ENCODE measurements around the gene IFITM5. TPM values are rescaled to one million over a fixed set of nuclear protein-coding genes. Genes with fewer than 3 reads are reported as not detected.
"Not testable (repeated sequence)": the region's sequence is repeated elsewhere in the genome, so short reads cannot be mapped to it uniquely, and the experiment has no call there.

IFITM5 gene
- total and polyA plus RNA-seq, 2 of the 4 experiments (the other 2 are of a cell fraction): not detected

GRCh38 chr11:268716-269145 lies 30.6 kb downstream of the IFITM5 start:
- H2AK5ac ChIP-seq (ENCODE audit: low read depth, low read length); H3K23ac ChIP-seq (ENCODE audit: low read depth, low read length); H4K91ac ChIP-seq (ENCODE audit: insufficient read depth, low read depth, low read length); H2BK120ac ChIP-seq (ENCODE audit: low read depth, low read length); H3K14ac ChIP-seq (replicated peaks; ENCODE audit: low read depth, low read length); H2AK9ac ChIP-seq (replicated peaks; ENCODE audit: low read depth, low read length, poor library complexity); H4K20me1 ChIP-seq (ENCODE audit: insufficient read depth, low read length); intact Hi-C loops (cut with micrococcal nuclease); H3K79me1 ChIP-seq (ENCODE audit: low read depth in 1 of 2, low read length in 2 of 2); H3K36me3 ChIP-seq (ENCODE audit: control insufficient read depth, insufficient read depth, low read length); H2BK20ac ChIP-seq (ENCODE audit: low read depth, low read length); H3K4ac ChIP-seq (ENCODE audit: low read depth, low read length); H4K5ac ChIP-seq (ENCODE audit: low read depth, low read length); H3K4me1 ChIP-seq (ENCODE audit: control insufficient read depth, insufficient read depth, low read length); CTCF ChIA-PET; H3K9me1 ChIP-seq (ENCODE audit: insufficient read depth, low read length); in situ Hi-C loops (cut with MboI; ENCODE audit: low sequenced_read_pairs); H3K56ac ChIP-seq (ENCODE audit: extremely low read depth, insufficient read depth, low read length); dilution Hi-C loops (cut with HindIII; ENCODE audit: low sequenced_read_pairs, unreplicated experiment); H4K8ac ChIP-seq (ENCODE audit: low read depth in 2 of 2, low read length in 2 of 2); H3K18ac ChIP-seq (ENCODE audit: low read depth, low read length); H2BK5ac ChIP-seq (ENCODE audit: low read depth, low read length, poor library complexity, severe bottlenecking); H3K27ac ChIP-seq (ENCODE audit: insufficient read depth, low read length); H3K9ac ChIP-seq (ENCODE audit: low read depth, low read length); H2BK15ac ChIP-seq (ENCODE audit: low read depth, low read length); H3K9me3 ChIP-seq (ENCODE audit: control insufficient read depth, insufficient read depth, low read length); BruUV-seq (replicated peaks): not testable (repeated sequence)
- peaks cover 32% of the 10 kb centered on the region for H3K27me3 ChIP-seq (ENCODE audit: control insufficient read depth, insufficient read depth, low read length)
- DNase-seq: peak; percentile 44
- TF ChIP-seq CTCF (conservative IDR thresholded peaks at IDR 0.05; ENCODE audit: low read depth, low read length): 0 out of 2 replicates have a peak, but pooled peaks have one; percentile 17
- H3K4me2 ChIP-seq (ENCODE audit: low read depth, low read length): peak overlapping the region; percentile 76; the same call in 1 of the 2 replicates
- peak; percentile 91 for ATAC-seq (ENCODE audit: low read depth)
- 60% methylated on average over 1 of the region's 16 CpGs; no CpG with 5 or more reads in 1 of the 2 experiments for WGBS, 2 experiments (ENCODE audit: extremely low coverage in 2 of 2, insufficient read length in 1 of 2)
- H3K4me3 ChIP-seq (ENCODE audit: insufficient read depth, low read depth, low read length): peak overlapping the region; percentile 15; the same call in 1 of the 2 replicates
- peak overlapping the region; percentile 61 for H2AFZ ChIP-seq (replicated peaks; ENCODE audit: low read length, poor library complexity)
- POLR2A ChIA-PET (ENCODE audit: unreplicated experiment): interaction anchor here (0.5 kb wide), 2 partner anchors 18 to 38 kb away, joined by 3 read pairs; no protein-coding TSS in a partner anchor
